A549 (cell line): Measurements from ENCODE around the gene CELSR1. TPM values are rescaled to one million over a fixed set of nuclear protein-coding genes. Genes with fewer than 3 reads are reported as not detected.

ENCODE experiments used
- ATAC-seq, 2 experiments: fragments of 200-7000 bp in 1 of 2; fragments of >200 bp in 1 of 2; cut with Nextera tagmentation in 1 of 2; cut with Tn5 transposase in 1 of 2; 3 replicates each; pipeline versions ENCODE4 v1.8.0 to v1.9.1; 2018 to 2020; ENCODE audit warnings: mild to moderate bottlenecking in 1 of 2, moderate library complexity in 1 of 2
- CTCF ChIA-PET: fragments of 300-600 bp; sonication (Branson Sonifier 250); formaldehyde crosslinking; extraction: SDS; loops from one replicate; lab custom pipeline; 2021; ENCODE audit warnings: antibody characterized with exemption, inconsistent platforms; lab: Yijun Ruan, JAX
- POLR2A ChIA-PET: fragments of 350-600 bp; formaldehyde crosslinking; extraction: SDS; loops from one replicate; lab custom pipeline; 2021; ENCODE audit warnings: antibody characterized with exemption, inconsistent platforms; lab: Yijun Ruan, JAX
- DNase-seq, 2 experiments: peaks; one replicate each; pipeline versions ENCODE4 v3.0.0 to v3.0.0-alpha.2; 2011 to 2016; ENCODE audit warnings: low read depth in 1 of 2, low spot score in 1 of 2
- FAIRE-seq: peaks from 2 replicates; lab custom pipeline; 2011; peaks lifted over from hg19 to GRCh38; lab: Jason Lieb, UNC
- H3K27ac ChIP-seq, 2 experiments: fragments of >200 bp; sonication (Bioruptor Twin); formaldehyde crosslinking; 3 replicates each; pipeline ENCODE4 v1.5.1; 2016 to 2017
- H3K4me1 ChIP-seq: fragments of >200 bp; sonication (Bioruptor Twin); formaldehyde crosslinking; 3 replicates; pipeline ENCODE4 v1.6.1; 2016
- H3K4me2 ChIP-seq: fragments of >200 bp; sonication (Bioruptor Twin); formaldehyde crosslinking; 3 replicates; pipeline ENCODE4 v1.6.1; 2016
- H3K4me3 ChIP-seq: fragments of >200 bp; sonication (Bioruptor Twin); formaldehyde crosslinking; 3 replicates; pipeline ENCODE4 v1.5.1; 2016
- H3K9me3 ChIP-seq: fragments of >200 bp; sonication (Bioruptor Twin); formaldehyde crosslinking; 3 replicates; pipeline ENCODE4 v1.6.1; 2016
- ATOH8 ChIP-seq: fragments of 250-450 bp; sonication (Bioruptor Pico); IDR thresholded peaks from 2 replicates; pipeline ENCODE4 v1.5.0; 2020; ENCODE audit warnings: low read depth, mild to moderate bottlenecking, moderate library complexity
- BCL3 ChIP-seq: fragments of >200 bp; sonication (Bioruptor Twin); formaldehyde crosslinking; IDR thresholded peaks from 3 replicates; pipeline ENCODE4 v1.6.1; 2016
- CHD2 ChIP-seq: fragments of 150-350 bp; IDR thresholded peaks from 2 replicates; pipeline ENCODE4 v1.6.1; 2014; ENCODE audit warnings: low read length; ENCODE audit not compliant: partially characterized antibody
- FOSL2 ChIP-seq, 2 experiments: fragments of 450-650 bp in 1 of 2; fragments of >200 bp in 1 of 2; sonication (Bioruptor Twin) in 1 of 2; formaldehyde crosslinking; IDR thresholded peaks; 2 replicates each; pipeline versions ENCODE4 v1.5.0 to v1.6.1; 2016 to 2020; ENCODE audit warnings: mild to moderate bottlenecking in 1 of 2, moderate library complexity in 1 of 2
- HMGXB4 ChIP-seq: fragments of 250-450 bp; sonication (Bioruptor Pico); IDR thresholded peaks from 2 replicates; pipeline ENCODE4 v1.5.0; 2021; ENCODE audit warnings: mild to moderate bottlenecking, moderate library complexity, borderline replicate concordance
- HOXB5 ChIP-seq: fragments of 250-450 bp; sonication (Bioruptor Pico); IDR thresholded peaks from 2 replicates; pipeline ENCODE4 v1.5.0; 2020; ENCODE audit warnings: mild to moderate bottlenecking, moderate library complexity
- MAX ChIP-seq: IDR thresholded peaks from 2 replicates; pipeline ENCODE4 v1.6.1; 2012
- NPAS2 ChIP-seq: fragments of 250-450 bp; sonication (Bioruptor Pico); IDR thresholded peaks from 2 replicates; pipeline ENCODE4 v1.8.0; 2022; ENCODE audit warnings: mild to moderate bottlenecking, moderate library complexity, borderline replicate concordance
- PBX3 ChIP-seq: IDR thresholded peaks from 2 replicates; pipeline ENCODE4 v1.6.1; 2012
- PHF8 ChIP-seq: fragments of 200-600 bp; sonication (generic); IDR thresholded peaks from 2 replicates; pipeline ENCODE4 v1.6.1; 2016; ENCODE audit warnings: low read depth, mild to moderate bottlenecking, antibody characterized with exemption, moderate library complexity, borderline replicate concordance
- RARB ChIP-seq: fragments of 250-450 bp; sonication (Bioruptor Pico); IDR thresholded peaks from 2 replicates; pipeline ENCODE4 v1.8.0; 2021; ENCODE audit warnings: mild to moderate bottlenecking, moderate library complexity
- ZSCAN20 ChIP-seq: fragments of 250-450 bp; sonication (Bioruptor Pico); IDR thresholded peaks from 2 replicates; pipeline ENCODE4 v1.8.0; 2022; ENCODE audit warnings: mild to moderate bottlenecking, moderate library complexity
- WGBS: methylation state at CpG from one replicate; pipeline ENCODE4 v1.1.6; 2017; ENCODE audit errors: missing lambda C conversion rate; 5-methylcytosine and 5-hydroxymethylcytosine counted together
- polyA plus RNA-seq, 4 experiments: library from polyadenylated mRNA; depleted of rRNA in 3 of 4; stranded (reverse); fragments of >200 nt; fragmentation: RNase III in 1 of 4; extraction: RNeasy Plus Mini Kit Qiagen cat#74134 plus additional on column Dnase treatment in 1 of 4; gene quantifications; 2 replicates in 3 of 4; 3 replicates in 1 of 4; pipeline ENCODE4 v1.2.3, GENCODE V29; 2011 to 2017
- TF ChIP-seq, protein P1 (sequence below): fragments of 450-650 bp; IDR thresholded peaks from 2 replicates; pipeline ENCODE4 v1.6.1; 2014; ENCODE audit warnings: antibody characterized with exemption

The CELSR1 gene
- polyA plus RNA-seq, 2 of the 4 experiments (the other 2 are of a cell fraction): 15.3 to 31.8 TPM

DNA sequence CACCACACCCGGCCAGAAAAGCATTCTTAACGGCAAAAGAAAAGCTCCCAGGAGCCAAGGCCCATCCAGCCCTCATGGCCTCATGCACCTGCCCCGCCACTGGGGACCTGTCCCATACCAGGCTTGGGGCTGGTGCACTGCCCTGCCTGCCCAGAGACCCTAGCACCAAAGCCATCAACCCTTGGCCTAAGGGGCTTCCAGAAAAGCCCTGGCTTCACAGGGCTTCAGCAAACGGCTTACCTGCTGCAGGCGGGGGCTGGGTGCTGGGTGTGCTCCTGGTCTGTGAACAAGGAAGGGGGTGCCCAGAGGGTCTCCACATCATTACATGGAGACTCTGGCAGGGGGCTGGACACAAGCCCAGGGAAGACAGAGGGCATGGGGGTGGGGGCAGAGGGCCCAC, 89.5 kb downstream of the CELSR1 start:
- DNase-seq (no peak), FAIRE-seq (no peak), ATAC-seq (no peak)
- CTCF ChIA-PET: interaction anchor here (1.1 to 3.4 kb wide), 4 partner anchors 9 to 93 kb away, joined by 3 to 16 read pairs (median 4); no protein-coding TSS in a partner anchor
- POLR2A ChIA-PET: no interaction called here
- Histone ChIP-seq H3K4me2 (no peak overlapping the region), H3K27ac (peak overlapping the region in 1 of 2 experiments; percentile 45; a peak in 2 of 6 replicates), H3K9me3 (no peaks in the 10 kb centered on the region)
- WGBS: 92% methylated on average over 3 of the region's 5 CpGs
- no peak for TF ChIP-seq NPAS2 (CRISPR knock-in tag)
- no peak for TF ChIP-seq HMGXB4 (CRISPR knock-in tag)
- TF ChIP-seq, all 56 proteins: peak for 0
- peaks cover 27% of the 10 kb centered on the region for H3K4me1 ChIP-seq
- no peak overlapping the region for H3K4me3 ChIP-seq

- CTCF ChIA-PET: interaction anchor here (0.6 to 3.4 kb wide), 2 partner anchors 21 to 94 kb away, joined by 3 to 16 read pairs; no protein-coding TSS in a partner anchor
- ATAC-seq: no peak
- 90% methylated on average over 4 of the region's 4 CpGs for WGBS
Measured at GRCh38 chr22:46446799-46447198, 90.6 kb downstream of the CELSR1 start.

More at GRCh38 chr22:46446799-46447198, 90.6 kb downstream of the CELSR1 start:
- no peak for TF ChIP-seq PBX3
- no peak for TF ChIP-seq RARB (CRISPR knock-in tag)
- no peak for TF ChIP-seq PHF8
- no peak for TF ChIP-seq MAX
- no peak for TF ChIP-seq BCL3
- no peak for TF ChIP-seq FOSL2 (IDR thresholded peaks at IDR 0.05)
- no peak for TF ChIP-seq FOSL2 (CRISPR knock-in tag; IDR thresholded peaks at IDR 0.05)
- TF ChIP-seq ATOH8: no peak
- no peak for TF ChIP-seq ZSCAN20 (CRISPR knock-in tag)
- no peak for TF ChIP-seq HOXB5 (CRISPR knock-in tag)
- no peak for TF ChIP-seq CHD2
- TF ChIP-seq, protein P1, sequence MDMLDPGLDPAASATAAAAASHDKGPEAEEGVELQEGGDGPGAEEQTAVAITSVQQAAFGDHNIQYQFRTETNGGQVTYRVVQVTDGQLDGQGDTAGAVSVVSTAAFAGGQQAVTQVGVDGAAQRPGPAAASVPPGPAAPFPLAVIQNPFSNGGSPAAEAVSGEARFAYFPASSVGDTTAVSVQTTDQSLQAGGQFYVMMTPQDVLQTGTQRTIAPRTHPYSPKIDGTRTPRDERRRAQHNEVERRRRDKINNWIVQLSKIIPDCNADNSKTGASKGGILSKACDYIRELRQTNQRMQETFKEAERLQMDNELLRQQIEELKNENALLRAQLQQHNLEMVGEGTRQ: no peak
- no peaks in the 10 kb centered on the region for H3K9me3 ChIP-seq
- DNase-seq (no peak), FAIRE-seq (no peak)
- peaks cover 27% of the 10 kb centered on the region for H3K4me1 ChIP-seq
- no peak overlapping the region for H3K4me3 ChIP-seq
- peak overlapping the region; percentile 27 to 78; a peak in 5 of 6 replicates for H3K27ac ChIP-seq
- POLR2A ChIA-PET: interaction anchor here (0.7 kb wide), 1 partner anchor 13 kb away, joined by 3 read pairs; no protein-coding TSS in a partner anchor
- H3K4me2 ChIP-seq: peak overlapping the region; percentile 42; the same call in 1 of the 3 replicates
